Fibroblast of skin of left biceps (primary cell): ENCODE data around the gene IGSF21.

Experiments used
- DNase-seq, 2 experiments: peaks; one replicate each; pipeline ENCODE4 v3.0.0-alpha.2; 2013; ENCODE audit warnings: low read depth in 2 of 2

Gene IGSF21

GRCh38 chr1:18419113-18419844, 311.7 kb downstream of the IGSF21 start:
- DNase-seq = no peak

- no peak for DNase-seq
Observed at GRCh38 chr1:18419845-18420184, 312.2 kb downstream of the IGSF21 start.

GRCh38 chr1:18422076-18422777, 314.6 kb downstream of the IGSF21 start:
- DNase-seq = no peak

- DNase-seq = no peak
Observed at GRCh38 chr1:18422954-18423353, 315.4 kb downstream of the IGSF21 start.

GRCh38 chr1:18426580-18426979, 319.0 kb downstream of the IGSF21 start:
- no peak for DNase-seq
